Fibroblast of lung (primary cell): ENCODE data around the gene CMTR2. TPM values are rescaled to one million over a fixed set of nuclear protein-coding genes. Genes with fewer than 3 reads are reported as not detected.
"Not testable (repeated sequence)": the region's sequence is repeated elsewhere in the genome, so short reads cannot be mapped to it uniquely, and the experiment has no call there.

Experiments used
- DNase-seq, 2 donors: peaks; one replicate each; pipeline versions ENCODE4 v3.0.0 to v3.0.0-alpha.2; 2010; ENCODE audit warnings: low read depth in 2 of 2
- H2AFZ ChIP-seq: 2 replicates; pipeline ENCODE4 v1.5.1; 2012; ENCODE audit warnings: low read length, control low read depth, inconsistent platforms
- H3K27ac ChIP-seq: 2 replicates; pipeline ENCODE4 v1.5.1; 2011; ENCODE audit warnings: low read length, control low read depth; ENCODE audit not compliant: insufficient read depth
- H3K27me3 ChIP-seq: 2 replicates; pipeline ENCODE4 v1.5.1; 2011; ENCODE audit warnings: mild to moderate bottlenecking, low read length; ENCODE audit not compliant: control insufficient read depth, insufficient read depth
- H3K36me3 ChIP-seq: 2 replicates; pipeline ENCODE4 v1.5.1; 2011; ENCODE audit warnings: low read length; ENCODE audit not compliant: control insufficient read depth, insufficient read depth
- H3K4me1 ChIP-seq: 2 replicates; pipeline ENCODE4 v1.5.1; 2011; ENCODE audit warnings: low read length; ENCODE audit not compliant: control insufficient read depth, insufficient read depth; ENCODE audit errors: extremely low read depth
- H3K4me2 ChIP-seq: 2 replicates; pipeline ENCODE4 v1.5.1; 2011; ENCODE audit warnings: low read length, control low read depth; ENCODE audit not compliant: insufficient read depth; ENCODE audit errors: extremely low read depth
- H3K4me3 ChIP-seq, 4 experiments: fragments of 200-600 bp in 1 of 4; sonication (generic) in 1 of 4; replicated peaks in 1 of 4; 2 replicates each; pipeline ENCODE4 v1.5.1; 2011 to 2016; ENCODE audit warnings: low read length in 4 of 4, low read depth in 3 of 4, mild to moderate bottlenecking in 3 of 4, control low read depth in 2 of 4, inconsistent platforms in 1 of 4, mixed read lengths in 1 of 4; ENCODE audit not compliant: insufficient read depth in 1 of 4; ENCODE audit errors: control extremely low read depth in 1 of 4
- H3K79me2 ChIP-seq: 2 replicates; pipeline ENCODE4 v1.5.1; 2012; ENCODE audit warnings: mild to moderate bottlenecking, low read length, inconsistent platforms; ENCODE audit not compliant: control insufficient read depth, insufficient read depth
- H3K9ac ChIP-seq: 2 replicates; pipeline ENCODE4 v1.5.1; 2011; ENCODE audit warnings: mild to moderate bottlenecking, low read length, control low read depth; ENCODE audit not compliant: insufficient read depth
- H3K9me3 ChIP-seq: 2 replicates; pipeline ENCODE4 v1.5.1; 2012; ENCODE audit warnings: low read depth, low read length; ENCODE audit not compliant: control insufficient read depth, insufficient read depth
- H4K20me1 ChIP-seq: 2 replicates; pipeline ENCODE4 v1.5.1; 2011; ENCODE audit warnings: low read length; ENCODE audit not compliant: control insufficient read depth, insufficient read depth; ENCODE audit errors: extremely low read depth
- CTCF ChIP-seq, 2 donors: IDR thresholded peaks in 1 of 2; conservative IDR thresholded peaks in 1 of 2; 1 replicate in 1 of 2; 2 replicates in 1 of 2; pipeline ENCODE4 v1.5.1; 2011 to 2012; ENCODE audit warnings: low read length in 2 of 2, control low read depth in 1 of 2, inconsistent platforms in 1 of 2, low read depth in 1 of 2, mild to moderate bottlenecking in 1 of 2
- EZH2 ChIP-seq: IDR thresholded peaks from 2 replicates; pipeline ENCODE4 v1.5.1; 2012; ENCODE audit warnings: low read length, control low read depth, mild to moderate bottlenecking; ENCODE audit errors: missing control alignments
- polyA plus RNA-seq, 2 donors: library from polyadenylated mRNA; depleted of rRNA in 1 of 2; stranded (reverse) in 1 of 2; unstranded in 1 of 2; fragments of >200 nt; gene quantifications; 2 replicates each; pipeline ENCODE4 v1.2.1, GENCODE V29; 2011 to 2012; ENCODE audit warnings: missing spikeins in 1 of 2
- total RNA-seq: library from RNA; depleted of rRNA; stranded (reverse); fragments of >200 nt; gene quantifications from 2 replicates; pipeline ENCODE4 v1.2.1, GENCODE V29; 2014

The CMTR2 gene
- total and polyA plus RNA-seq, 2 donors (not counting 1 experiment from before 2014, with no cell fraction given), result 22.1 to 29.2 TPM

DNA sequence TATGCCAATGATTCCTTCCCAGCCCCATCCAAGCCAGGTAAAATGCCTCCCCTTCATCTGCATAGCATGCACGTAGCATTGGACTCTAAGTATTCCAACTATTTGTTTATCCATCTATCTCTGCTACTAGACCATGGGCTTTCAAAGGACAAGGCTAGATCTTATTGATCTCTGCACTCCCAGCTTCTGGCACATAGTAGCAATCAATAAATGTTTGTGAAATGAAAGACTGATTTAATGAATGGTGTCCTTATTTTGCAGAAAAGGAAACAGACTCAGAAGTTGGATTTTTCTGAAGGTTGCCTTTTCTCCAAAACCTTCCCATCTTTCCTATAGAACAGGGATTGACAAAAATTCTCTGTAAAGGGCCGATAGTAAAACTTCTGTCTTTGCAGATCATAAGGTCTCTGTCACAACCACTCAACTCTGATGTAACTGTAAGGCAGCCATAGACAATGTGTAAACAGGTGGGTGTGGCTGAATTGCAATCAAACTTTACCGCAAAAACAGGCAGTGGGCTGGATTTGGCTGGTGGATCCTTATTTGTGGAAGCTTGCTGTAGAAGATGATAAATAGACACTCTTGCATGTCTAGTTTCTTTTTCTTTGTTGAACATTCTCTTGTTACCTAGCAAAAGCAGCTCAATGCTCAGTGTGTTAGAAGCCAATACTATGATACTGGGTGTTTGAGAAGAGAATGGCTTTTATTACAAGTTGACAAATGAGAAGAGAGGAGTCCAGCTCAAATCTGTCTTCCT, 7.6 kb upstream of the CMTR2 start:
- Histone ChIP-seq H2AFZ (no peak overlapping the region), H4K20me1 (no peaks in the 10 kb centered on the region), H3K27ac (no peak overlapping the region), H3K36me3 (no peaks in the 10 kb centered on the region), H3K4me3 (no peak overlapping the region), H3K4me2 (no peak overlapping the region), H3K9ac (no peak overlapping the region), H3K4me1 (no peaks in the 10 kb centered on the region), H3K79me2 (no peaks in the 10 kb centered on the region), H3K27me3 (no peaks in the 10 kb centered on the region), H3K9me3 (no peaks in the 10 kb centered on the region)
- no peak for TF ChIP-seq EZH2
- no peak for TF ChIP-seq CTCF (conservative IDR thresholded peaks at IDR 0.05 in 1 of 2, IDR thresholded peaks at IDR 0.05 in 1 of 2; ENCODE audit: low read depth in 1 of 2, low read length in 2 of 2)
- no peak for DNase-seq

GRCh38 chr16:71295950-71296349, 6.7 kb upstream of the CMTR2 start:
- Histone ChIP-seq H3K27ac (no peak overlapping the region), H3K9ac (no peak overlapping the region), H3K36me3 (no peaks in the 10 kb centered on the region), H3K4me1 (no peaks in the 10 kb centered on the region), H3K79me2 (no peaks in the 10 kb centered on the region), H3K4me2 (no peak overlapping the region), H3K4me3 (no peak overlapping the region), H4K20me1 (no peaks in the 10 kb centered on the region), H3K9me3 (no peaks in the 10 kb centered on the region), H2AFZ (no peak overlapping the region), H3K27me3 (no peaks in the 10 kb centered on the region)
- TF ChIP-seq CTCF (conservative IDR thresholded peaks at IDR 0.05 in 1 of 2, IDR thresholded peaks at IDR 0.05 in 1 of 2; ENCODE audit: low read depth in 1 of 2, low read length in 2 of 2) (no peak), EZH2 (no peak)
- no peak for DNase-seq

DNA sequence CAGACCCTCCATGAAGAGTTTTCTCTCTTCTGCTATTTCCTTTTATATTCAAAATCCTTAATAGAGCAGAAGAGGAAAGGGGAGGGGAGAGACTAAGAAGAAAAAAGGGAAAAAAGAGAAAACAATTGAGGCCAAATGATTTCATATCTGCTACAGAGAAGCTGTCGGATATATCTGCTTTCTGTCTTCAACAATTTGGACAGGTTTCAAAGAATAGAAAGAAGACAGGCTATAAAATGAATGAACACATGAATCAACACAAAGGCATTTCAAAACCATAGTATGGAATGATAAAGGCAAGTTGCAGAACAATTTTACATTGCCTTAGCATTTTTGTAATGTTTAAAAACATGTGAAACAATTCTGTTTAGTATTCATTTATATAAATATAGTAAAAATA, 4.7 kb upstream of the CMTR2 start:
- Histone ChIP-seq H3K4me2 (no peak overlapping the region), H3K9ac (no peak overlapping the region), H3K4me3 (no peak overlapping the region), H3K36me3 (no peaks in the 10 kb centered on the region), H2AFZ (no peak overlapping the region), H3K27me3 (no peaks in the 10 kb centered on the region), H3K4me1 (no peaks in the 10 kb centered on the region), H4K20me1 (no peaks in the 10 kb centered on the region), H3K79me2 (no peaks in the 10 kb centered on the region), H3K27ac (no peak overlapping the region), H3K9me3 (no peaks in the 10 kb centered on the region)
- DNase-seq, result no peak
- TF ChIP-seq CTCF (conservative IDR thresholded peaks at IDR 0.05 in 1 of 2, IDR thresholded peaks at IDR 0.05 in 1 of 2; ENCODE audit: low read depth in 1 of 2, low read length in 2 of 2) (no peak), EZH2 (no peak)

DNA sequence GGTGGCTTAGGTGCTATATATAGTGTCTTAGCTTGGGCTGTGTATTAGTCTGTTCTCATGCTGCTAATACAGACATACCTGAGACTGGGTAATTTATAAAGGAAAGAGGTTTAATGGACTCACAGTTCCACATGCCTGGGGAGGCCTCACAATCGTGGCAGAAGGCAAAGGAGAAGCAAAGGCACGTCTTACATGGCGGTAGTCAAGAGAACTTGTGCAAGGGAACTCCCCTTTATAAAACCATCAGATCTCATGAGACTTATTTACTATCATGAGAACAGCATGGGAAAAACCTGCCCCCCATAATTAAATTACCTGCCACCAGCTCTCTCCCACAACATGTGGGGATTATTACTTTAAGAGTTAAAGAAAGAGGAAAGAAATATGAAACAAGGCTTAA, 2.9 kb upstream of the CMTR2 start:
- H2AFZ ChIP-seq, H3K27me3 ChIP-seq, H3K4me1 ChIP-seq, H3K27ac ChIP-seq, H4K20me1 ChIP-seq, H3K9ac ChIP-seq, H3K79me2 ChIP-seq, H3K4me3 ChIP-seq, DNase-seq, H3K36me3 ChIP-seq, H3K4me2 ChIP-seq, H3K9me3 ChIP-seq: not testable (repeated sequence)
